Measurements from ENCODE around the gene TRAFD1.

The TRAFD1 gene

DNA sequence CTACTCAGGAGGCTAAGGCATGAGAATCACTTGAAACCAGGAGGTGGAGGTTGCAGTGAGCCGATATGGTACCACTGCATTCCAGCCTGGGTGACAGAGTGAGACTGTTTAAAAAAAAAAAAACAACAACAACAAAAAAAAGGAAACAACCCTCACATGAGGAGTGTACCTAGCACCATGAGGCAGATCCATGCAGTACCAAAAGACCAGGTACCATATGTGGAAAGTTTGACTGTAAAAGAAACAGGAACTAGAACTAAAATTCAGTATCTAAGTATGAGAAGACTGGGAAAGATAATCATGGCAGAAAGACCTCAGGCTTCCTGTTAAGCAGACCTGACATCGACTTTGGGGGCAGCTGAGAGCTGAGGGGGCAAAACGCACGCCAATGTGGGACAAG lies 55.1 kb downstream of the TRAFD1 start:
- H2BK120ac ChIP-seq (ENCODE audit: low read depth, low read length), result no peak overlapping the region
- no peak overlapping the region for H3K14ac ChIP-seq (ENCODE audit: low read length)
- WGBS, 2 donors (ENCODE audit: extremely low coverage in 2 of 2, insufficient read length in 2 of 2, insufficient replicate concordance in 1 of 2), result no CpG with 5 or more reads among the region's 4 CpGs
- no peak overlapping the region for H2BK5ac ChIP-seq (ENCODE audit: low read length)
- no peak overlapping the region for H2BK15ac ChIP-seq (ENCODE audit: low read length)
- H4K91ac ChIP-seq (ENCODE audit: low read depth, low read length, poor library complexity), result no peak overlapping the region
- no peak for DNase-seq (ENCODE audit: low spot score)
- peaks cover 25 to 78% of the 10 kb centered on the region in 2 donors for H3K36me3 ChIP-seq (replicated peaks in 1 of 2; ENCODE audit: control insufficient read depth in 2 of 2, insufficient read depth in 2 of 2, low read length in 2 of 2)
- no peak overlapping the region for H3K18ac ChIP-seq (ENCODE audit: low read length)
- H3K4me1 ChIP-seq (ENCODE audit: control insufficient read depth in 2 of 2, insufficient read depth in 1 of 2, low read depth in 1 of 2, low read length in 2 of 2), result peaks cover 2 to 17% of the 10 kb centered on the region in 2 donors
- H3K4me3 ChIP-seq (ENCODE audit: low read length in 2 of 2), result no peak overlapping the region
- no peak overlapping the region for H3K4me2 ChIP-seq (ENCODE audit: insufficient read depth, low read length, poor library complexity, severe bottlenecking)
- no peak overlapping the region for H3K9ac ChIP-seq (ENCODE audit: low read depth, low read length, poor library complexity)
- no peak overlapping the region for H4K8ac ChIP-seq (ENCODE audit: low read depth, low read length)
- no peak overlapping the region for H2BK12ac ChIP-seq (ENCODE audit: low read length)
- no peak overlapping the region for H3K4ac ChIP-seq (ENCODE audit: low read length)
- H2AFZ ChIP-seq (ENCODE audit: low read length), result no peak overlapping the region
- H3K27me3 ChIP-seq (ENCODE audit: control insufficient read depth in 3 of 3, insufficient read depth in 3 of 3, low read depth in 1 of 3, low read length in 3 of 3), result no peaks in the 10 kb centered on the region
- H2AK5ac ChIP-seq (ENCODE audit: low read depth, low read length), result no peak overlapping the region
- H3K79me1 ChIP-seq (ENCODE audit: low read depth, low read length), result peaks cover 2% of the 10 kb centered on the region
- H3K9me3 ChIP-seq (replicated peaks in 1 of 2; ENCODE audit: control insufficient read depth in 2 of 2, insufficient read depth in 1 of 2, low read depth in 1 of 2, low read length in 2 of 2), result no peaks in the 10 kb centered on the region
- H3K23ac ChIP-seq (ENCODE audit: low read depth, low read length, poor library complexity), result no peak overlapping the region
- no peak overlapping the region for H3K27ac ChIP-seq (replicated peaks; ENCODE audit: low read length)

DNA sequence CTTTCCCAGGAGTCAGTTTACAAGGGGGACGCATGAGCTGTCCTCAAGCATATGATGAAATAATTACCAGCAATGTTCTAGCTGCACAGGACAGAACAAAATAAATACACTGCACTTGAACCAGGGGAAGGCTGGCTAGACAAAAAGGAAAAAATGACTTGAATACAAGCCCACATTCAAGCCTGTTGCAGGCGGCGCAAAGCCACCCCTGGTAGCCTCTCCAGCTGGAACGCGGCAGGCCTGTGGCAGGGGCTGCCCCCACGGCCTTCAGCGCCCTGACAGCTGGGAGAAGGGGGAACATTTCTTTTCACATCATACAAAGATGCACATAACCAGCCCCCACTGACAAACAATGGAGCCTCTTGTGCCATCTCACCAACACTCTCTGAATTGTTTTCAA lies 57.1 kb downstream of the TRAFD1 start:
- no peak overlapping the region for H3K18ac ChIP-seq (ENCODE audit: low read length)
- no peak overlapping the region for H3K4me3 ChIP-seq (ENCODE audit: low read length in 2 of 2)
- H3K14ac ChIP-seq (ENCODE audit: low read length), result no peak overlapping the region
- H3K4ac ChIP-seq (ENCODE audit: low read length), result no peak overlapping the region
- H3K9me3 ChIP-seq (replicated peaks in 1 of 2; ENCODE audit: control insufficient read depth in 2 of 2, insufficient read depth in 1 of 2, low read depth in 1 of 2, low read length in 2 of 2), result no peaks in the 10 kb centered on the region
- peak overlapping the region; percentile 37 for H2AFZ ChIP-seq (ENCODE audit: low read length)
- no peak overlapping the region for H2BK15ac ChIP-seq (ENCODE audit: low read length)
- H3K4me1 ChIP-seq (ENCODE audit: control insufficient read depth in 2 of 2, insufficient read depth in 1 of 2, low read depth in 1 of 2, low read length in 2 of 2), result peaks cover 2 to 17% of the 10 kb centered on the region in 2 donors
- no peak overlapping the region for H3K23ac ChIP-seq (ENCODE audit: low read depth, low read length, poor library complexity)
- no peak overlapping the region for H2BK12ac ChIP-seq (ENCODE audit: low read length)
- H2BK5ac ChIP-seq (ENCODE audit: low read length), result no peak overlapping the region
- H3K9ac ChIP-seq (ENCODE audit: low read depth, low read length, poor library complexity), result no peak overlapping the region
- DNase-seq (ENCODE audit: low spot score), result no peak
- H4K91ac ChIP-seq (ENCODE audit: low read depth, low read length, poor library complexity), result no peak overlapping the region
- peaks cover 17 to 70% of the 10 kb centered on the region in 2 donors for H3K36me3 ChIP-seq (replicated peaks in 1 of 2; ENCODE audit: control insufficient read depth in 2 of 2, insufficient read depth in 2 of 2, low read length in 2 of 2)
- no peak overlapping the region for H3K27ac ChIP-seq (replicated peaks; ENCODE audit: low read length)
- no peak overlapping the region for H2BK120ac ChIP-seq (ENCODE audit: low read depth, low read length)
- H2AK5ac ChIP-seq (ENCODE audit: low read depth, low read length), result no peak overlapping the region
- no peak overlapping the region for H3K4me2 ChIP-seq (ENCODE audit: insufficient read depth, low read length, poor library complexity, severe bottlenecking)
- H4K8ac ChIP-seq (ENCODE audit: low read depth, low read length), result no peak overlapping the region
- H3K79me1 ChIP-seq (ENCODE audit: low read depth, low read length), result peaks cover 2% of the 10 kb centered on the region
- H3K27me3 ChIP-seq (ENCODE audit: control insufficient read depth in 3 of 3, insufficient read depth in 3 of 3, low read depth in 1 of 3, low read length in 3 of 3), result no peaks in the 10 kb centered on the region
- WGBS, 2 donors (ENCODE audit: extremely low coverage in 2 of 2, insufficient read length in 2 of 2, insufficient replicate concordance in 1 of 2), result no CpG with 5 or more reads among the region's 7 CpGs

DNA sequence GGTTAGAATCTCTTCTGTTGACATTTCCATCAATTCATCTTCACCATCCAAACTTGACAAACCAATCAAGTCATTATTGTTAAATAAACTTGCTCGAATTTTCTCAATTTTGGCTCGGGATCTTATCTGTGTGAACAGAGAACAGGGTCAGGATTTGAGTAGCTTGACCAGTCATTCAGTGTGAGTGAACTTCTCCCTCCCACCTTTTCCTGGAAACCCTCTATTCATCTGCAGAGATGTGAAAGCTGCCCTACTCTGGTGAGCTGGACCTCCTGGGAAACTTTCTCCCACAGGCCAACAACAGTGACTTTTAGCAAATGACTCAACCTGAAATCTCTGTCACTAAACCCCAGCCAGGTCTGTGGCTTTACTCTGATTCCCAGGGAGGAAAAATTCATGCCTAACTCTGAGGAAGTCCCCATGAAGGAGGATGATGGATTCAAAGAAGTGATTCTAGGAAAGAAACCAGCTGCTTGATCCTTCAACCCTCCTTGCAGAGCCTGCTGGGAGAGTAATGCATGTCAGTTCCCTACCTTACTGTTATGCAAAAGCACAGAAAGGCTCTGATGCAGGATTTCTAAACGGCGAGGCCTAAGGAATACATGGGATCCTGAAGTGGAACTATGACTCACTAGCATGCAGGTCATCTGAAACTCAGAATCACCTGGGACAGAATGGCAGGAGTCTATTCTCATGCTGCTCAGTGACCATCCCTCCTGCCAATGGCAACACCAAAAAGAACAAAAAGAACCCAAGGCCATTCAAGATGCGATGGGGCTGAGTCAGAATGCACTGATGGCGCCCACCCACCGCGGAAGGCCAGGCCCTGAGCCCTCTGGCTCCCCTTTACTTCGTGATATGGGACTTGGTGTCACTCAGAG lies 58.0 kb downstream of the TRAFD1 start:
- H3K9me3 ChIP-seq (replicated peaks in 1 of 2; ENCODE audit: control insufficient read depth in 2 of 2, insufficient read depth in 1 of 2, low read depth in 1 of 2, low read length in 2 of 2), result no peaks in the 10 kb centered on the region
- H2BK15ac ChIP-seq (ENCODE audit: low read length), result no peak overlapping the region
- H4K8ac ChIP-seq (ENCODE audit: low read depth, low read length), result no peak overlapping the region
- H2BK120ac ChIP-seq (ENCODE audit: low read depth, low read length), result no peak overlapping the region
- no peak overlapping the region for H2BK12ac ChIP-seq (ENCODE audit: low read length)
- H3K27ac ChIP-seq (replicated peaks; ENCODE audit: low read length), result no peak overlapping the region
- no peak overlapping the region for H3K4ac ChIP-seq (ENCODE audit: low read length)
- no peak overlapping the region for H3K23ac ChIP-seq (ENCODE audit: low read depth, low read length, poor library complexity)
- peaks cover 2% of the 10 kb centered on the region for H3K79me1 ChIP-seq (ENCODE audit: low read depth, low read length)
- H3K4me2 ChIP-seq (ENCODE audit: insufficient read depth, low read length, poor library complexity, severe bottlenecking), result no peak overlapping the region
- no peak overlapping the region for H3K18ac ChIP-seq (ENCODE audit: low read length)
- no peak overlapping the region for H2AFZ ChIP-seq (ENCODE audit: low read length)
- H3K4me3 ChIP-seq (ENCODE audit: low read length in 2 of 2), result no peak overlapping the region
- H3K9ac ChIP-seq (ENCODE audit: low read depth, low read length, poor library complexity), result no peak overlapping the region
- whole genome bisulfite sequencing, 2 donors (ENCODE audit: extremely low coverage in 2 of 2, insufficient read length in 2 of 2, insufficient replicate concordance in 1 of 2), result no CpG with 5 or more reads among the region's 9 CpGs
- H3K36me3 ChIP-seq (replicated peaks in 1 of 2; ENCODE audit: control insufficient read depth in 2 of 2, insufficient read depth in 2 of 2, low read length in 2 of 2), result peaks cover 19 to 64% of the 10 kb centered on the region in 2 donors
- H2AK5ac ChIP-seq (ENCODE audit: low read depth, low read length), result no peak overlapping the region
- no peaks in the 10 kb centered on the region for H3K27me3 ChIP-seq (ENCODE audit: control insufficient read depth in 3 of 3, insufficient read depth in 3 of 3, low read depth in 1 of 3, low read length in 3 of 3)
- DNase-seq (ENCODE audit: low spot score), result no peak
- peaks cover 2 to 17% of the 10 kb centered on the region in 2 donors for H3K4me1 ChIP-seq (ENCODE audit: control insufficient read depth in 2 of 2, insufficient read depth in 1 of 2, low read depth in 1 of 2, low read length in 2 of 2)
- no peak overlapping the region for H2BK5ac ChIP-seq (ENCODE audit: low read length)
- H4K91ac ChIP-seq (ENCODE audit: low read depth, low read length, poor library complexity), result no peak overlapping the region
- no peak overlapping the region for H3K14ac ChIP-seq (ENCODE audit: low read length)

DNA sequence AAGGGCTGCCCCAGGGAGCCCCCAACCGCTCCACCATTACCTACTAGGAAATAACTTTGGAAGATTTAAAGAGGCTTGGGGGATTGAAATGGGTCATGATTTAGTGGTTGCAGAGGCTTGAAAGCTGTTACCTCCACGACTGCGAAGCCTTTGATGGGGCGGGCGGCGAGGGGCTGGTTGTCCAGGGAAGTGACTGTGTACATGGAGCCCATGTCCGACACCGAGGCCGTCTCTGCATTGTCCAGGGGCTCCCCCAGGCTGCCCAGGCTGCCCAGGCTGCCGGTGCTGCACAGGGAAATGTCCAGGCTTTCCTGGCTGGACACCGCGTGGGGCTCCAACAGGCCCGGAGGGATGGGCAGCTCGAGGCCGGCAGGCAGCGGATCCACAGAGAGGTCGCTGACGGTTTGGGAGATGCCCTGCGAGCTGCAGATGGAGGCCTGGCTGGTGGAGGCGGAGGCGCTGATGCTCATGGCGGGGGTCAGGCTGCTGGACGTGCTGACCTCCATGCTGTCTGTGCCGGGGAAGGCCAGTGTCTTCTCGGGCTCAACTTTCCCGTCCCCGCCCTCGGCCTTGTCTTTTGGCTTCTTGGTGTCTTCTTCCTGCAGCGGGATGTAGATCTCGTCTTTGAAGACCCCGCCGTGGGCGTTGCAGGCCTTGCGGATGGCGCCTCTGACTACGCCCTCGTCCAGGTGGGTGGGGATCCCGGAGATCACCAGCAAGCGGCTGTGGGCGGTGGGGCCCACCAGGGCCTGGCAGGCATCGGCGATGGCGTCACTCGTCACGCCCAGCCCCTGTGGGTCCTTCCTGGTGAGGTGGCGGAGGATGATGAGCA lies 58.9 kb downstream of the TRAFD1 start:
- Histone ChIP-seq H2AFZ (ENCODE audit: low read length) (no peak overlapping the region), H3K9ac (ENCODE audit: low read depth, low read length, poor library complexity) (peak overlapping the region; percentile 21), H3K27me3 (ENCODE audit: control insufficient read depth in 3 of 3, insufficient read depth in 3 of 3, low read depth in 1 of 3, low read length in 3 of 3) (no peaks in the 10 kb centered on the region), H3K23ac (ENCODE audit: low read depth, low read length, poor library complexity) (no peak overlapping the region), H2AK5ac (ENCODE audit: low read depth, low read length) (no peak overlapping the region), H4K8ac (ENCODE audit: low read depth, low read length) (peak overlapping the region; percentile 65), H3K4me1 (ENCODE audit: control insufficient read depth in 2 of 2, insufficient read depth in 1 of 2, low read depth in 1 of 2, low read length in 2 of 2) (peaks cover 2 to 17% of the 10 kb centered on the region in 2 donors), H3K4ac (ENCODE audit: low read length) (no peak overlapping the region), H3K27ac (replicated peaks; ENCODE audit: low read length) (no peak overlapping the region), H3K4me3 (ENCODE audit: low read length in 2 of 2) (peak overlapping the region in 1 of 2 donors; percentile 49), H2BK15ac (ENCODE audit: low read length) (no peak overlapping the region), H3K9me3 (replicated peaks in 1 of 2; ENCODE audit: control insufficient read depth in 2 of 2, insufficient read depth in 1 of 2, low read depth in 1 of 2, low read length in 2 of 2) (no peaks in the 10 kb centered on the region), H3K18ac (ENCODE audit: low read length) (no peak overlapping the region), H3K4me2 (ENCODE audit: insufficient read depth, low read length, poor library complexity, severe bottlenecking) (no peak overlapping the region), H3K36me3 (replicated peaks in 1 of 2; ENCODE audit: control insufficient read depth in 2 of 2, insufficient read depth in 2 of 2, low read length in 2 of 2) (peaks cover 13 to 62% of the 10 kb centered on the region in 2 donors), H2BK120ac (ENCODE audit: low read depth, low read length) (no peak overlapping the region), H4K91ac (ENCODE audit: low read depth, low read length, poor library complexity) (no peak overlapping the region), H2BK12ac (ENCODE audit: low read length) (no peak overlapping the region), H3K79me1 (ENCODE audit: low read depth, low read length) (peaks cover 2% of the 10 kb centered on the region), H2BK5ac (ENCODE audit: low read length) (no peak overlapping the region), H3K14ac (ENCODE audit: low read length) (no peak overlapping the region)
- WGBS, 2 donors (ENCODE audit: extremely low coverage in 2 of 2, insufficient read length in 2 of 2, insufficient replicate concordance in 1 of 2), result no CpG with 5 or more reads among the region's 46 CpGs
- DNase-seq (ENCODE audit: low spot score), result no peak
